Aorta (tissue), 5 donors: Measurements from ENCODE around the gene CCNG1. TPM values are rescaled to one million over a fixed set of nuclear protein-coding genes. Genes with fewer than 3 reads are reported as not detected.

Experiments used
- ATAC-seq: fragments of 200-7000 bp; cut with Tn5 transposase; one replicate; pipeline ENCODE4 v1.9.1; 2022; ENCODE audit warnings: moderate library complexity; ENCODE audit not compliant: low FRiP score
- DNase-seq, 2 donors: peaks; one replicate each; pipeline ENCODE4 v3.0.0-alpha.2; 2020
- H3K27ac ChIP-seq, 2 donors: one replicate each; pipeline ENCODE4 v1.5.1; 2013; ENCODE audit warnings: low read length in 2 of 2, mild to moderate bottlenecking in 2 of 2, moderate library complexity in 2 of 2, control low read depth in 1 of 2, inconsistent platforms in 1 of 2, low read depth in 1 of 2
- H3K27me3 ChIP-seq, 2 donors: one replicate each; pipeline ENCODE4 v1.6.1; 2013; ENCODE audit warnings: control low read depth in 1 of 2, low read length in 1 of 2, mild to moderate bottlenecking in 1 of 2, moderate library complexity in 1 of 2; ENCODE audit not compliant: insufficient read depth in 2 of 2, control insufficient read depth in 1 of 2
- H3K36me3 ChIP-seq, 2 donors: one replicate each; pipeline ENCODE4 v1.6.1; 2013; ENCODE audit warnings: control low read depth in 1 of 2, low read length in 1 of 2, mild to moderate bottlenecking in 1 of 2; ENCODE audit not compliant: insufficient read depth in 2 of 2, control insufficient read depth in 1 of 2
- H3K4me1 ChIP-seq, 2 donors: one replicate each; pipeline ENCODE4 v1.6.1; 2013; ENCODE audit warnings: low read length in 2 of 2, control low read depth in 1 of 2, mild to moderate bottlenecking in 1 of 2, moderate library complexity in 1 of 2; ENCODE audit not compliant: insufficient read depth in 2 of 2, control insufficient read depth in 1 of 2
- H3K4me3 ChIP-seq, 2 donors: one replicate each; pipeline ENCODE4 v1.5.1; 2013; ENCODE audit warnings: low read length in 2 of 2, control low read depth in 1 of 2, mild to moderate bottlenecking in 1 of 2
- H3K9me3 ChIP-seq: one replicate; pipeline ENCODE4 v1.6.1; 2013; ENCODE audit warnings: mild to moderate bottlenecking, low read length; ENCODE audit not compliant: control insufficient read depth
- WGBS, 2 donors: extraction: QIAGEN DNeasy Blood & Tissue Kit; methylation state at CpG; one replicate each; pipeline ENCODE4 v1.1.7; 2013; 5-methylcytosine and 5-hydroxymethylcytosine counted together
- intact Hi-C, 2 donors: fragments of 100-400 bp; cut with DNase I; formaldehyde crosslinking; loops; one replicate each; pipeline versions ENCODE4 v1.14.2 to v1.15.0; 2022
- polyA plus RNA-seq, 2 donors: library from polyadenylated mRNA; stranded (reverse); fragments of 200-250 nt; gene quantifications; one replicate each; pipeline ENCODE4 v1.2.3, GENCODE V29; 2013
- total RNA-seq, 2 donors: library from RNA; stranded (reverse); fragmentation: NEBNext Ultra II Directional; extraction: Animal tissue kit (Norgen Biotek cat#: 25700); gene quantifications; one replicate each; pipeline ENCODE4 v1.2.1, GENCODE V29; 2021
- donor health status: healthy with polysubstance abuse.
- donor health status: Bipolar disorder and iron deficiency.
- donor health status: DM: no; HTN: no; CAD: no.
- donor health status: DM: no; HTN: no; CAD: no.
- donor health status: DM: yes; HTN: yes; CAD: no.

Gene CCNG1
- total and polyA plus RNA-seq, 4 donors = 68.4 to 185 (median 104) TPM

DNA sequence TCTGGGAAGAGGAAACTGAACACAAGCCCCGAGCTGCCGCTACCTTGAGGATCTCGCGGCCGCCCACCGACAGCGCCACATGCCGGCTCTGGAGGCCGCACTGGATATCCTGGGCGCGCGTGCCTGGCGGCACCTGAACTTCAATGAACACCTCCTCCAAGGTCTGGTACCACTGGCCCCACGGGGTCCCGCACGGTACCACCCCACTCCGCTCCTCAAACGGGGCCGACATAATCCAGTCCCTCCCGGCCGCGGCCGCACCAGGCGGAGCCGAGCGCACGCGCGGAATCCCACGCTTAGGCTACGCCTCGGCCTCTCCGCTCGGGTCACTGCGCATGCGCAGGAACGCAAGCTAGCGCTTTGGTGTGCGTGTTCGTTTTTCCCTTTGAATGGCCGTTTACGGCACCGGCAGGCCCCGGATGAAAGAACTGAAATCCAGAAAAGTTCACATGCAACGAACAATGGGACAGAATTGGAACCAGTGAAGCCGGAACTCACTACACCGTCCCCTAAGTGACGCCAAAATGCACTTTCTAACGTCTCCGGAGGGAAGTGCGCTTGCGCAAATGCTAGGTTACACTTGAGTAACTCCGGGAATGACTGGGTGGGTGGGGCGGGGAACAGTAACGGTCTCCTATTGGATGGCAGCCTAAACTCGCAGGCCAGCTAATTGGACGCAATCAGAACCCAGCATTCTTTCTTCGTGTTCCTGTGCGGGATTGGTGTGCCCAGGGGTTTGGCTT, 22.6 kb downstream of the CCNG1 start, which contains the start of gene NUDCD2:
TSS of gene NUDCD2 (minus strand) at position 284 of the 743 bp plus-strand sequence. CDS start at position 232, 52 bp downstream.
- peaks cover 0 to 2% of the 10 kb centered on the region in 2 donors for H3K36me3 ChIP-seq
- no peaks in the 10 kb centered on the region for H3K27me3 ChIP-seq
- H3K9me3 ChIP-seq = no peaks in the 10 kb centered on the region
- ATAC-seq (peak; percentile 99), DNase-seq (peak; percentile 98 to 100)
- peaks cover 0 to 2% of the 10 kb centered on the region in 2 donors for H3K4me1 ChIP-seq
- WGBS, 2 donors = 1% methylated on average over 59 of the region's 59 CpGs
- H3K27ac ChIP-seq = peak within 1 kb of the TSS; percentile 8 to 97
- intact Hi-C loops = loop anchor here (1.0 to 5.0 kb wide), 2 partner anchors 45 to 47 kb away; partner anchors contain the start of gene MAT2B (in 2 of the 2)
- H3K4me3 ChIP-seq = peak within 1 kb of the TSS; percentile 45 to 89

DNA sequence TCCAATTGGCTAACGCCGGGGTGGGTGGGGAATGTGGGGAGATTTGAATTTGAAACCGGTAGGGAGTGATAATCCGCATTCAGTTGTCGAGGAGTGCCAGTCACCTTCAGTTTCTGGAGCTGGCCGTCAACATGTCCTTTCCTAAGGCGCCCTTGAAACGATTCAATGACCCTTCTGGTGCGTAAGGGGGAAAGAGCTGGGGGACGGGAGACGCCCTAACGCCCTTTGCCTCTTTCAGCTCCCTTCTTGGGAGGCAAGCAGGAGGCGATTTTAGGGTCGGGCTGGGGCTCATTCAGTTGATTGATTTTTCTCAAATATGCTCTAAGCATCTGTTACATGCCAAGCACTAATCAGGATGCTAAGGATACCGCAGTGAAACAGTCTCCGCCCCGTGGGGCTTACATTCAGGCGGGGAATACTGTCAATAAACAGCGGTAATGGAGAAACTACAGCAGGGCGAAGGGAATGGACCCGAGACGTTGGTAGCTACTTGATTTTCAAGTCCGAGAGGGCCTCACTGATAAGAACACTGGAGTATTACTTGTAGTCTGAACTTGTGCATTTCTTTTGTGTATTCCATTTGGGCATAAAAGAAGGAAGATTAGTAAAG, 23.3 kb downstream of the CCNG1 start, which contains the start of gene HMMR:
TSS of gene HMMR (plus strand) at position 71 of the 610 bp plus-strand sequence. CDS start at position 132, 61 bp downstream.
- no peak for DNase-seq
- Histone ChIP-seq H3K36me3 (no peaks in the 10 kb centered on the region), H3K4me1 (peaks cover 0 to 2% of the 10 kb centered on the region in 2 donors), H3K27me3 (no peaks in the 10 kb centered on the region), H3K27ac (peak within 1 kb of the TSS; percentile 8 to 97), H3K4me3 (peak within 1 kb of the TSS; percentile 45 to 89), H3K9me3 (no peaks in the 10 kb centered on the region)
- 0% methylated on average over 23 of the region's 23 CpGs for WGBS, 2 donors
- intact Hi-C loops = loop anchor here (1.0 to 5.0 kb wide), 2 partner anchors 45 to 47 kb away; partner anchors contain the start of gene MAT2B (in 2 of the 2)
- ATAC-seq = no peak

DNA sequence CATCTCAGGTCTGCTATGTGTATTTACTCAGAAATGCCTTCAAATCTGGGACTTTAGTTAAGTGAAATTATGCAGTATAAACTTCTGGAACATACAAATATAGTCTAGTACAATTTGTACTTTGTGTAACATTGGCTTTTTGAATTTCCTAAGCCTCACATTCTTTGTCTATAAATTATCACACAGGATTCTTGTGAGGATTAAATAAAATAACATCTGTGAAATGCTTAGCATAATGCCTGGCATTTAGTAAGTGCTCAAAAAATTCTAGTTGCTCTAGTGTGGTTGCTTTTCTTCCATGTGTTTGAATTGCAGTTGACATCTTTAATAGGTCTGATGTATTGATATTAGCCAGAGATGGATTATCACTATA, 25.7 kb downstream of the CCNG1 start:
- peaks cover 0 to 2% of the 10 kb centered on the region in 2 donors for H3K4me1 ChIP-seq
- H3K27ac ChIP-seq = no peak overlapping the region
- DNase-seq = no peak
- H3K9me3 ChIP-seq = no peaks in the 10 kb centered on the region
- no peaks in the 10 kb centered on the region for H3K36me3 ChIP-seq
- no peak for ATAC-seq
- no peaks in the 10 kb centered on the region for H3K27me3 ChIP-seq
- intact Hi-C loops = loop anchor here in 1 of 2 donors (5.0 kb wide), 1 partner anchor 44 kb away; the partner anchor contains the start of gene MAT2B
- no peak overlapping the region for H3K4me3 ChIP-seq

DNA sequence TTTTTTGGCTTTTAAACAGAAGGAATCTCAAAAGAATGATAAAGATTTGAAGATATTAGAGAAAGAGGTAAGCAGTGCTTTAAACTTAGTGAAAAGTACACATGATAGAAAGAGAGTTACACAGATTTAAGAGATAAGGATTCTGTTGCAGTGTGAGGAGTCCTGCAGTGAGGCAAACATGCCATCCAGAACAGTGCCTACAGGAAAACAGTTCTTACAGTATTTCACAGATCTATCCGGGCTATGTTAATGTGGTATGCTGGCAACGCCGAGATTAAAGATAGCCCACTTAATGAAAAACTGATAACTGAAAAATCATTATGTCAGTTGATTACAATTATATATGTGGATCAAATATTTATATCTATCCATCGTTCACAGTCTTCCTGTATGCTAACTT, 30.3 kb downstream of the CCNG1 start:
- Histone ChIP-seq H3K4me3 (no peak overlapping the region), H3K27me3 (no peaks in the 10 kb centered on the region), H3K9me3 (no peaks in the 10 kb centered on the region), H3K27ac (no peak overlapping the region), H3K36me3 (no peaks in the 10 kb centered on the region), H3K4me1 (no peaks in the 10 kb centered on the region)
- no peak for ATAC-seq
- WGBS, 2 donors = 77 to 80% methylated on average over 4 of the region's 4 CpGs
- intact Hi-C loops = no loop called here
- DNase-seq = no peak

DNA sequence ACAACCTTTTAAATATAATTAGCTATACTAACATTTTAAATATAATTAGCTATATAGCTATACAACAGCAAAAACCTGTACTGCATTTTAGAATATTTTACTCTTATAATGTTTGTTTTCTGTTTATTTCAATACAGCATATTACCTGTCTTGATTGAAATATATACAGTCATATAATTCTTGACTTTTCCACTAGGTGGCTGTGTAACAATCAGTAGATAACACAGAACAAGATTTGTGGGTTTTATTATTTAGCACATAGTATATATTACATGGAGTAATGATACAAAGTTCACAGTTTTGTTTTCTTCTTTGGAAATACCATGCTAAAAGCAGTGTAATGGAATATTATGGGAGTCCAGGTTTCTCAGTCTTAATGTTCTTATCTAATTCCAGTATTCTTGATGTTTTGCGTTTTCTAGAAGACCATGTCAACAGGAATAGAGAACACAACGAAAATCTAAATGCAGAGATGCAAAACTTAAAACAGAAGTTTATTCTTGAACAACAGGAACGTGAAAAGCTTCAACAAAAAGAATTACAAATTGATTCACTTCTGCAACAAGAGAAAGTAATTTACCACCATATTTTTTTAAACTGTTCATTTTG, 36.3 kb downstream of the CCNG1 start:
- Histone ChIP-seq H3K27ac (no peak overlapping the region), H3K36me3 (no peaks in the 10 kb centered on the region), H3K4me3 (no peak overlapping the region), H3K9me3 (no peaks in the 10 kb centered on the region), H3K27me3 (no peaks in the 10 kb centered on the region), H3K4me1 (no peaks in the 10 kb centered on the region)
- DNase-seq (no peak), ATAC-seq (no peak)
- 92 to 95% methylated on average over 3 of the region's 3 CpGs for WGBS, 2 donors
- intact Hi-C loops = no loop called here

DNA sequence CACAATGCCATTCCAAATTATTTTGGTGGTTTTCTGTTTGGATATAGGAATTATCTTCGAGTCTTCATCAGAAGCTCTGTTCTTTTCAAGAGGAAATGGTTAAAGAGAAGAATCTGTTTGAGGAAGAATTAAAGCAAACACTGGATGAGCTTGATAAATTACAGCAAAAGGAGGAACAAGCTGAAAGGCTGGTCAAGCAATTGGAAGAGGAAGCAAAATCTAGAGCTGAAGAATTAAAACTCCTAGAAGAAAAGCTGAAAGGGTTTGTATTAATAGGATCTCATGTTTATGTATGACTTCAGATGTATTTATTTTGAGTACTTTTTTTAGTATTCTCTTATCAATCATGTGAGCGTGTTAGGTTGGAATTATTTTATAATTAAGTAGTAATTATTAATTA, 38.0 kb downstream of the CCNG1 start:
- Histone ChIP-seq H3K4me1 (no peaks in the 10 kb centered on the region), H3K36me3 (no peaks in the 10 kb centered on the region), H3K4me3 (no peak overlapping the region), H3K27ac (no peak overlapping the region), H3K9me3 (no peaks in the 10 kb centered on the region), H3K27me3 (no peaks in the 10 kb centered on the region)
- ATAC-seq = no peak
- no peak for DNase-seq
- intact Hi-C loops = no loop called here
- 89 to 90% methylated on average over 2 of the region's 2 CpGs for WGBS, 2 donors

DNA sequence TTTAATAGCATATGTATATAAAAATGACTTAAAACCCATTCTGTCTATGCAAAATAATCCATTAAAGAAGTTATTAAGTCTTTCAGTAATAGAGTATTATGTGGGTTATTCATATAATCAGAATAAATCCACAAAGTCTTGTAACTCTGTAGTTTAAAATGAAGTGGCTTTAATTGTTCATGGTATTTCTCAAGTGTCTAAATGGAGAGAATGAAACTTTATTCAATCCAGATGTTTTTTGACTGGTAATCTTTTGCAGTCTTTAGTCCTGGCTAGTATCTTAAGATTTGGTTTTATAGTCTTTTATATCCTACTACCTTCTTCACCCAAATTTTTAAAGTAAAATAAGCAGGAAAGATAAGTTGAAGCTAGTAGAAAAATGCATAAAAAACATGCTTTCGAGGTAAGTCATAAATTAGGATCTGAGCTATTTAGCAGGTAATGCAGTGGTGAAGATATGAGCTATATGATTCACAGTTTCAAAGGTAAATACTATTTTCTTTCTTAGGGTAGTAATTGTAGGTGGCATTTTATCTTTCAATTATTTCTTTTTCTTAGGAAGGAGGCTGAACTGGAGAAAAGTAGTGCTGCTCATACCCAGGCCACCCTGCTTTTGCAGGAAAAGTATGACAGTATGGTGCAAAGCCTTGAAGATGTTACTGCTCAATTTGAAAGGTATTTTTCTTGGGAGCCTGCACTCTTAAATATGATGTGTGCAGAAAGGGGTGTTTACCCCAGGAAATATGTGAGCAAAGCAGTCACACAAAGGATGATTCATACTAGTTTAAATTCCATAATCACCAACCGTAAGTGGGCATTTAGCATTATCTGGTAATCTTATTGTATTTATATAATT, 41.0 kb downstream of the CCNG1 start:
- DNase-seq = no peak
- H3K27ac ChIP-seq = no peak overlapping the region
- intact Hi-C loops = no loop called here
- no peaks in the 10 kb centered on the region for H3K4me1 ChIP-seq
- ATAC-seq = no peak
- H3K36me3 ChIP-seq = no peaks in the 10 kb centered on the region
- 73 to 81% methylated on average over 2 of the region's 2 CpGs for WGBS, 2 donors
- H3K4me3 ChIP-seq = no peak overlapping the region
- H3K9me3 ChIP-seq = no peaks in the 10 kb centered on the region
- no peaks in the 10 kb centered on the region for H3K27me3 ChIP-seq

DNA sequence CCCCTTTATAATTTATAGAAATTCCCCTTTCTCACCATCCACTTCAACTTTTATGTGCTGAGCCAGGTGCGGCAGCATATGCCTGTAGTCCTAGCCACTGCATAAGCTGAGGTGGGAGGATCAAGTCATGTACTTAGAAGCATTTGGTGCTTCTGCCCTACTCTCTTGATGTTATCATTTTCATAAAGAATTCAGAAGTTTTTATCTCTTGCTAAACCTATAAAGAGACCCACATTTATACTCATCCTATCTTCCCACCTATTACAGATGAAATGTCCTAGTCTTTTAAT, 41.5 kb downstream of the CCNG1 start:
- Histone ChIP-seq H3K36me3 (no peaks in the 10 kb centered on the region), H3K27me3 (no peaks in the 10 kb centered on the region), H3K4me3 (no peak overlapping the region), H3K4me1 (no peaks in the 10 kb centered on the region), H3K9me3 (no peaks in the 10 kb centered on the region), H3K27ac (no peak overlapping the region)
- DNase-seq (no peak), ATAC-seq (no peak)
- intact Hi-C loops = no loop called here
- 97 to 100% methylated on average over 1 of the region's 1 CpG for WGBS, 2 donors
